DOHH2 (cell line): ENCODE data around the gene SNX9.

Source experiments
- CTCF ChIP-seq: fragments of 200-600 bp; sonication (generic); IDR thresholded peaks from one replicate; pipeline ENCODE4 v1.5.1; 2014; ENCODE audit warnings: antibody characterized with exemption, mild to moderate bottlenecking, low read depth, low read length; ENCODE audit not compliant: poor library complexity, severe bottlenecking
- EZH2phosphoT487 ChIP-seq: fragments of 200-600 bp; sonication (generic); IDR thresholded peaks from 2 replicates; pipeline ENCODE4 v1.6.1; 2017; ENCODE audit warnings: borderline replicate concordance, mild to moderate bottlenecking, antibody characterized with exemption, low read length, moderate library complexity, mixed read lengths

GRCh38 chr6:157937318-157937717, 114.3 kb downstream of the SNX9 start:
- TF ChIP-seq CTCF (no peak), EZH2phosphoT487 (no peak)
